CD8-positive, alpha-beta memory T cell (primary cell): ENCODE measurements around the gene TMUB1. TPM values are rescaled to one million over a fixed set of nuclear protein-coding genes. Genes with fewer than 3 reads are reported as not detected.

Experiments
- CTCF ChIA-PET: fragments of 350-600 bp; sonication (Branson Sonifier 250); formaldehyde crosslinking; loops from one replicate; lab custom pipeline; 2021; ENCODE audit warnings: antibody characterized with exemption; lab: Charles Lee
- POLR2A ChIA-PET: fragments of 350-600 bp; sonication (Branson Sonifier 250); formaldehyde crosslinking; loops from one replicate; lab custom pipeline; 2021; ENCODE audit warnings: antibody characterized with exemption; lab: Charles Lee
- DNase-seq, 5 donors: peaks; one replicate each; pipeline versions ENCODE4 v3.0.0 to v3.0.0-alpha.2; 2020 to 2022; ENCODE audit warnings: mixed read lengths in 1 of 5
- H3K27ac ChIP-seq: one replicate; pipeline ENCODE4 v1.7.0; 2013; ENCODE audit warnings: low read depth, mild to moderate bottlenecking, low read length, moderate library complexity
- H3K27me3 ChIP-seq: 2 replicates; pipeline ENCODE4 v1.7.0; 2013; ENCODE audit warnings: low read length, mild to moderate bottlenecking; ENCODE audit not compliant: insufficient read depth, poor library complexity, severe bottlenecking
- H3K36me3 ChIP-seq: 2 replicates; pipeline ENCODE4 v1.7.0; 2013; ENCODE audit warnings: mild to moderate bottlenecking, low read length, moderate library complexity; ENCODE audit not compliant: insufficient read depth
- H3K4me1 ChIP-seq: 2 replicates; pipeline ENCODE4 v1.7.0; 2013; ENCODE audit warnings: mild to moderate bottlenecking, low read length, moderate library complexity; ENCODE audit not compliant: insufficient read depth
- H3K4me3 ChIP-seq: 2 replicates; pipeline ENCODE4 v1.7.0; 2013; ENCODE audit warnings: mild to moderate bottlenecking, low read length
- H3K9me3 ChIP-seq: 2 replicates; pipeline ENCODE4 v1.7.0; 2013; ENCODE audit warnings: mild to moderate bottlenecking, low read length
- H3K27ac Mint-ChIP-seq, 8 donors: one replicate each; pipeline ENCODE4 v1.8.0; 2020 to 2021; ENCODE audit warnings: mixed read lengths in 8 of 8, mild to moderate bottlenecking in 6 of 8, inconsistent platforms in 3 of 8, moderate library complexity in 3 of 8
- H3K27me3 Mint-ChIP-seq, 2 donors: one replicate each; pipeline ENCODE4 v1.8.0; 2020 to 2021; ENCODE audit warnings: mixed read lengths in 2 of 2, mild to moderate bottlenecking in 1 of 2, moderate library complexity in 1 of 2
- H3K36me3 Mint-ChIP-seq, 3 donors: one replicate each; pipeline ENCODE4 v1.8.0; 2020 to 2021; ENCODE audit warnings: mixed read lengths in 3 of 3, inconsistent platforms in 1 of 3, mild to moderate bottlenecking in 1 of 3
- H3K4me1 Mint-ChIP-seq, 3 donors: one replicate each; pipeline ENCODE4 v1.8.0; 2020 to 2021; ENCODE audit warnings: mixed read lengths in 3 of 3, inconsistent platforms in 1 of 3, mild to moderate bottlenecking in 1 of 3
- H3K4me3 Mint-ChIP-seq, 7 donors: one replicate each; pipeline ENCODE4 v1.8.0; 2020 to 2021; ENCODE audit warnings: mixed read lengths in 7 of 7, mild to moderate bottlenecking in 6 of 7, moderate library complexity in 4 of 7, inconsistent platforms in 2 of 7
- H3K9me3 Mint-ChIP-seq, 5 donors: one replicate each; pipeline ENCODE4 v1.8.0; 2020 to 2022; ENCODE audit warnings: mixed read lengths in 5 of 5, mild to moderate bottlenecking in 3 of 5, moderate library complexity in 2 of 5, inconsistent platforms in 1 of 5
- polyA plus RNA-seq: library from polyadenylated mRNA; unstranded; fragments of 300-500 nt; fragmentation: Illumina TruSeq; gene quantifications from one replicate; pipeline ENCODE4 v1.2.3, GENCODE V29; 2021
- total RNA-seq, 2 experiments: library from RNA; stranded (reverse); gene quantifications; one replicate each; pipeline ENCODE4 v1.2.3, GENCODE V29; 2021

Gene TMUB1
- total and polyA plus RNA-seq, 3 experiments from 2014 or later: 69.7 to 83.5 (median 81.7) TPM

- DNase-seq: no peak
- Mint-ChIP-seq H3K27ac (no peak overlapping the region), H3K4me3 (no peak overlapping the region), H3K36me3 (peaks cover 0 to 54% (median 0%) of the 10 kb centered on the region in 3 donors), H3K9me3 (no peaks in the 10 kb centered on the region), H3K4me1 (peaks cover 0 to 22% (median 7%) of the 10 kb centered on the region in 3 donors), H3K27me3 (peaks cover 0 to 1% of the 10 kb centered on the region in 2 donors)
- no peaks in the 10 kb centered on the region for H3K27me3 ChIP-seq
- no peaks in the 10 kb centered on the region for H3K4me1 ChIP-seq
- ChIA-PET CTCF (no interaction called here), POLR2A (no interaction called here)
- H3K4me3 ChIP-seq: no peak overlapping the region
- H3K27ac ChIP-seq: no peak overlapping the region
- H3K36me3 ChIP-seq: peaks cover 21% of the 10 kb centered on the region
- no peaks in the 10 kb centered on the region for H3K9me3 ChIP-seq
Measured at GRCh38 chr7:151035902-151036301, 47.4 kb downstream of the TMUB1 start.

- Mint-ChIP-seq H3K36me3 (peaks cover 0 to 54% (median 0%) of the 10 kb centered on the region in 3 donors), H3K9me3 (no peaks in the 10 kb centered on the region), H3K4me1 (peaks cover 0 to 24% (median 7%) of the 10 kb centered on the region in 3 donors), H3K27me3 (peaks cover 0 to 1% of the 10 kb centered on the region in 2 donors), H3K4me3 (no peak overlapping the region), H3K27ac (no peak overlapping the region)
- Histone ChIP-seq H3K4me3 (no peak overlapping the region), H3K9me3 (no peaks in the 10 kb centered on the region), H3K27me3 (no peaks in the 10 kb centered on the region), H3K27ac (no peak overlapping the region), H3K36me3 (peaks cover 21% of the 10 kb centered on the region), H3K4me1 (no peaks in the 10 kb centered on the region)
- CTCF ChIA-PET: no interaction called here
- POLR2A ChIA-PET: no interaction called here
- DNase-seq: no peak
Measured at GRCh38 chr7:151035026-151035717, 48.1 kb downstream of the TMUB1 start.

GRCh38 chr7:151034312-151035025, 48.8 kb downstream of the TMUB1 start:
- H3K4me3 Mint-ChIP-seq: no peak overlapping the region
- DNase-seq: no peak

GRCh38 chr7:151033864-151034249, 49.4 kb downstream of the TMUB1 start:
- H3K36me3 ChIP-seq: peaks cover 21% of the 10 kb centered on the region
- H3K4me1 Mint-ChIP-seq: peaks cover 7 to 22% (median 11%) of the 10 kb centered on the region in 3 donors
- no peak overlapping the region for H3K27ac Mint-ChIP-seq
- peaks cover 10% of the 10 kb centered on the region for H3K4me1 ChIP-seq
- ChIA-PET POLR2A (no interaction called here), CTCF (interaction anchor here (1.0 to 2.6 kb wide), 2 partner anchors 16 to 76 kb away, joined by 3 to 12 read pairs; no protein-coding TSS in a partner anchor)
- peaks cover 0 to 1% of the 10 kb centered on the region in 2 donors for H3K27me3 Mint-ChIP-seq
- H3K27me3 ChIP-seq: no peaks in the 10 kb centered on the region
- H3K27ac ChIP-seq: no peak overlapping the region
- H3K9me3 ChIP-seq: no peaks in the 10 kb centered on the region
- DNase-seq: no peak
- peaks cover 0 to 56% (median 0%) of the 10 kb centered on the region in 3 donors for H3K36me3 Mint-ChIP-seq
- no peaks in the 10 kb centered on the region for H3K9me3 Mint-ChIP-seq
- H3K4me3 Mint-ChIP-seq: no peak overlapping the region
- H3K4me3 ChIP-seq: no peak overlapping the region

More at GRCh38 chr7:151034312-151035025, 48.8 kb downstream of the TMUB1 start:
- Histone ChIP-seq H3K4me3 (no peak overlapping the region), H3K9me3 (no peaks in the 10 kb centered on the region), H3K36me3 (peaks cover 21% of the 10 kb centered on the region), H3K4me1 (peaks cover 4% of the 10 kb centered on the region), H3K27me3 (no peaks in the 10 kb centered on the region), H3K27ac (no peak overlapping the region)
- H3K9me3 Mint-ChIP-seq: no peaks in the 10 kb centered on the region
- H3K36me3 Mint-ChIP-seq: peaks cover 0 to 55% (median 0%) of the 10 kb centered on the region in 3 donors
- CTCF ChIA-PET: no interaction called here
- H3K27me3 Mint-ChIP-seq: peaks cover 0 to 1% of the 10 kb centered on the region in 2 donors
- POLR2A ChIA-PET: no interaction called here
- H3K4me1 Mint-ChIP-seq: peaks cover 5 to 23% (median 6%) of the 10 kb centered on the region in 3 donors
- peak overlapping the region in 1 of 8 donors; percentile 76 for H3K27ac Mint-ChIP-seq

- no peak overlapping the region for H3K27ac ChIP-seq
- H3K4me1 ChIP-seq: peaks cover 13% of the 10 kb centered on the region
- ChIA-PET POLR2A (no interaction called here), CTCF (interaction anchor here (1.0 to 2.6 kb wide), 2 partner anchors 15 to 77 kb away, joined by 3 to 12 read pairs; no protein-coding TSS in a partner anchor)
- H3K4me1 Mint-ChIP-seq: peaks cover 11 to 27% (median 15%) of the 10 kb centered on the region in 3 donors
- no peaks in the 10 kb centered on the region for H3K9me3 Mint-ChIP-seq
- no peaks in the 10 kb centered on the region for H3K27me3 ChIP-seq
- peaks cover 0 to 60% (median 3%) of the 10 kb centered on the region in 3 donors for H3K36me3 Mint-ChIP-seq
- no peak for DNase-seq
- H3K27ac Mint-ChIP-seq: no peak overlapping the region
- H3K9me3 ChIP-seq: no peaks in the 10 kb centered on the region
- H3K4me3 ChIP-seq: no peak overlapping the region
- H3K27me3 Mint-ChIP-seq: peaks cover 0 to 1% of the 10 kb centered on the region in 2 donors
- no peak overlapping the region for H3K4me3 Mint-ChIP-seq
- H3K36me3 ChIP-seq: peaks cover 21% of the 10 kb centered on the region
Measured at GRCh38 chr7:151032936-151033863, 50.1 kb downstream of the TMUB1 start.

Other genes with a start within 250 kb of the TMUB1 start
- not detected for gene AOC1, start 231.0 kb downstream of the TMUB1 start, total RNA-seq
- not detected for gene AOC1, start 231.0 kb downstream of the TMUB1 start, polyA plus RNA-seq
- gene KCNH2, start 105.2 kb downstream of the TMUB1 start, total RNA-seq: under 1 TPM; 0.11 to 0.24 TPM
- 0.63 TPM for gene KCNH2, start 105.2 kb downstream of the TMUB1 start, polyA plus RNA-seq
- 10 to 100 TPM in 1 of 2 experiments, 1 to 10 TPM in 1; 9.9 to 10.6 TPM for gene NOS3, start 92.5 kb downstream of the TMUB1 start, total RNA-seq
- 5.2 TPM for gene NOS3, start 92.5 kb downstream of the TMUB1 start, polyA plus RNA-seq
- gene ATG9B, start 59.0 kb downstream of the TMUB1 start, total RNA-seq: 1 to 10 TPM; 3.8 to 4.2 TPM
- 15.4 TPM for gene ATG9B, start 59.0 kb downstream of the TMUB1 start, polyA plus RNA-seq
- gene ABCB8, start 55.0 kb downstream of the TMUB1 start, total RNA-seq: 10 to 100 TPM; 49.2 to 52.3 TPM
- 18.4 TPM for gene ABCB8, start 55.0 kb downstream of the TMUB1 start, polyA plus RNA-seq
- 1 to 10 TPM; 2.6 to 3.6 TPM for gene ASIC3, start 35.0 kb downstream of the TMUB1 start, total RNA-seq
- gene ASIC3, start 35.0 kb downstream of the TMUB1 start, polyA plus RNA-seq: not detected
- gene CDK5, start 25.6 kb downstream of the TMUB1 start, total RNA-seq: 10 to 100 TPM; 20.5 to 23.2 TPM
- gene CDK5, start 25.6 kb downstream of the TMUB1 start, polyA plus RNA-seq: 14.3 TPM
- gene SLC4A2, start 23.9 kb downstream of the TMUB1 start, total RNA-seq: 100 to 1,000 TPM; 119 to 121 TPM
- 25.5 TPM for gene SLC4A2, start 23.9 kb downstream of the TMUB1 start, polyA plus RNA-seq
- 10 to 100 TPM; 83.1 to 88.8 TPM for gene FASTK, start 2.7 kb downstream of the TMUB1 start, total RNA-seq
- gene FASTK, start 2.7 kb downstream of the TMUB1 start, polyA plus RNA-seq: 52.0 TPM
- gene AGAP3, start 3.0 kb upstream of the TMUB1 start, total RNA-seq: 10 to 100 TPM; 39.9 to 40.7 TPM
- 8.0 TPM for gene AGAP3, start 3.0 kb upstream of the TMUB1 start, polyA plus RNA-seq
- gene GBX1, start 84.2 kb upstream of the TMUB1 start, total RNA-seq: not detected
- gene GBX1, start 84.2 kb upstream of the TMUB1 start, polyA plus RNA-seq: not detected
- gene ASB10, start 103.8 kb upstream of the TMUB1 start, total RNA-seq: not detected
- not detected for gene ASB10, start 103.8 kb upstream of the TMUB1 start, polyA plus RNA-seq
- gene H2BK1, start 127.0 kb upstream of the TMUB1 start, total RNA-seq: under 1 TPM in 1 of 2 experiments, not detected in 1; 0.57 TPM
- not detected for gene H2BK1, start 127.0 kb upstream of the TMUB1 start, polyA plus RNA-seq
- gene ABCF2, start 143.7 kb upstream of the TMUB1 start, total RNA-seq: 10 to 100 TPM; 86.5 to 95.1 TPM
- 36.7 TPM for gene ABCF2, start 143.7 kb upstream of the TMUB1 start, polyA plus RNA-seq
- 10 to 100 TPM; 36.6 to 37.0 TPM for gene CHPF2, start 149.0 kb upstream of the TMUB1 start, total RNA-seq
- gene CHPF2, start 149.0 kb upstream of the TMUB1 start, polyA plus RNA-seq: 31.3 TPM
- gene SMARCD3, start 165.2 kb upstream of the TMUB1 start, total RNA-seq: 1 to 10 TPM; 1.8 to 2.1 TPM
- gene SMARCD3, start 165.2 kb upstream of the TMUB1 start, polyA plus RNA-seq: 5.7 TPM